ENCODE results near the gene EEF2KMT.
"Not testable (repeated sequence)": the region's sequence is repeated elsewhere in the genome, so short reads cannot be mapped to it uniquely, and the experiment has no call there.

Gene EEF2KMT

GRCh38 chr16:5078626-5079025 is 19.0 kb downstream of the EEF2KMT start:
- H3K4me3 ChIP-seq (ENCODE audit: low read depth, low read length): no peak overlapping the region
- H3K27ac ChIP-seq (ENCODE audit: low read depth, low read length): no peak overlapping the region; the same call in 1 of the 2 replicates
- H2AFZ ChIP-seq (ENCODE audit: low read length, unreplicated experiment): no peak overlapping the region
- peaks cover 1% of the 10 kb centered on the region for H3K79me2 ChIP-seq (ENCODE audit: control insufficient read depth, insufficient read depth, low read length, unreplicated experiment)
- H3K36me3 ChIP-seq (ENCODE audit: insufficient read depth, low read length): peaks cover 4% of the 10 kb centered on the region; the same call in 1 of the 2 replicates
- no peaks in the 10 kb centered on the region for H3K27me3 ChIP-seq (ENCODE audit: insufficient read depth, low read length)
- H3K4me1 ChIP-seq (ENCODE audit: control insufficient read depth, insufficient read depth, low read length, unreplicated experiment): no peaks in the 10 kb centered on the region

- H3K4me1 ChIP-seq (ENCODE audit: control insufficient read depth, insufficient read depth, low read length, unreplicated experiment): peaks cover 13% of the 10 kb centered on the region
- no peak overlapping the region for H2AFZ ChIP-seq (ENCODE audit: low read length, unreplicated experiment)
- no peak overlapping the region for H3K27ac ChIP-seq (ENCODE audit: low read depth, low read length)
- peaks cover 14% of the 10 kb centered on the region for H3K79me2 ChIP-seq (ENCODE audit: control insufficient read depth, insufficient read depth, low read length, unreplicated experiment)
- no peaks in the 10 kb centered on the region for H3K27me3 ChIP-seq (ENCODE audit: insufficient read depth, low read length)
- H3K4me3 ChIP-seq (ENCODE audit: low read depth, low read length): no peak overlapping the region
- H3K36me3 ChIP-seq (ENCODE audit: insufficient read depth, low read length): peaks cover 4% of the 10 kb centered on the region; the same call in 1 of the 2 replicates
These were observed 20.3 kb downstream of the EEF2KMT start for GRCh38 chr16:5077304-5077703.

- Histone ChIP-seq H2AFZ (ENCODE audit: low read length, unreplicated experiment) (no peak overlapping the region), H3K4me1 (ENCODE audit: control insufficient read depth, insufficient read depth, low read length, unreplicated experiment) (peaks cover 18% of the 10 kb centered on the region), H3K4me3 (ENCODE audit: low read depth, low read length) (no peak overlapping the region), H3K79me2 (ENCODE audit: control insufficient read depth, insufficient read depth, low read length, unreplicated experiment) (peaks cover 16% of the 10 kb centered on the region), H3K36me3 (ENCODE audit: insufficient read depth, low read length) (peaks cover 4% of the 10 kb centered on the region; the same call in 1 of the 2 replicates), H3K27ac (ENCODE audit: low read depth, low read length) (no peak overlapping the region), H3K27me3 (ENCODE audit: insufficient read depth, low read length) (no peaks in the 10 kb centered on the region)
These were observed 22.0 kb downstream of the EEF2KMT start for GRCh38 chr16:5075637-5076036.

GRCh38 chr16:5073771-5074170 is 23.8 kb downstream of the EEF2KMT start:
- H3K27ac ChIP-seq (ENCODE audit: low read depth, low read length); H3K36me3 ChIP-seq (ENCODE audit: insufficient read depth, low read length); H2AFZ ChIP-seq (ENCODE audit: low read length, unreplicated experiment); H3K4me3 ChIP-seq (ENCODE audit: low read depth, low read length); H3K27me3 ChIP-seq (ENCODE audit: insufficient read depth, low read length): not testable (repeated sequence)
- Histone ChIP-seq H3K4me1 (ENCODE audit: control insufficient read depth, insufficient read depth, low read length, unreplicated experiment) (peaks cover 18% of the 10 kb centered on the region), H3K79me2 (ENCODE audit: control insufficient read depth, insufficient read depth, low read length, unreplicated experiment) (peaks cover 16% of the 10 kb centered on the region)

GRCh38 chr16:5073279-5073629 is 24.3 kb downstream of the EEF2KMT start:
- Histone ChIP-seq H3K36me3 (ENCODE audit: insufficient read depth, low read length) (peaks cover 4% of the 10 kb centered on the region; the same call in 1 of the 2 replicates), H3K4me3 (ENCODE audit: low read depth, low read length) (peak overlapping the region; percentile 87), H3K4me1 (ENCODE audit: control insufficient read depth, insufficient read depth, low read length, unreplicated experiment) (peaks cover 18% of the 10 kb centered on the region), H3K27ac (ENCODE audit: low read depth, low read length) (no peak overlapping the region), H2AFZ (ENCODE audit: low read length, unreplicated experiment) (no peak overlapping the region), H3K79me2 (ENCODE audit: control insufficient read depth, insufficient read depth, low read length, unreplicated experiment) (peaks cover 16% of the 10 kb centered on the region), H3K27me3 (ENCODE audit: insufficient read depth, low read length) (no peaks in the 10 kb centered on the region)

- Histone ChIP-seq H3K79me2 (ENCODE audit: control insufficient read depth, insufficient read depth, low read length, unreplicated experiment) (peaks cover 16% of the 10 kb centered on the region), H3K4me3 (ENCODE audit: low read depth, low read length) (peak overlapping the region; percentile 87), H3K4me1 (ENCODE audit: control insufficient read depth, insufficient read depth, low read length, unreplicated experiment) (peaks cover 18% of the 10 kb centered on the region), H3K27ac (ENCODE audit: low read depth, low read length) (peak overlapping the region; percentile 68), H3K27me3 (ENCODE audit: insufficient read depth, low read length) (no peaks in the 10 kb centered on the region), H3K36me3 (ENCODE audit: insufficient read depth, low read length) (peaks cover 4% of the 10 kb centered on the region; the same call in 1 of the 2 replicates), H2AFZ (ENCODE audit: low read length, unreplicated experiment) (peak overlapping the region; percentile 76)
These were observed 25.0 kb downstream of the EEF2KMT start for GRCh38 chr16:5072334-5073278.

GRCh38 chr16:5071681-5072333 is 25.8 kb downstream of the EEF2KMT start, which contains the start of gene ALG1:
Gene ALG1 (plus strand): TSS chr16:5071843. CDS start chr16:5071850, 7 bp downstream.
- Histone ChIP-seq H3K4me1 (ENCODE audit: control insufficient read depth, insufficient read depth, low read length, unreplicated experiment) (peaks cover 18% of the 10 kb centered on the region), H3K27ac (ENCODE audit: low read depth, low read length) (peak within 1 kb of the TSS; percentile 68), H2AFZ (ENCODE audit: low read length, unreplicated experiment) (peak within 1 kb of the TSS; percentile 100), H3K27me3 (ENCODE audit: insufficient read depth, low read length) (no peaks in the 10 kb centered on the region), H3K36me3 (ENCODE audit: insufficient read depth, low read length) (peaks cover 4% of the 10 kb centered on the region; the same call in 1 of the 2 replicates), H3K79me2 (ENCODE audit: control insufficient read depth, insufficient read depth, low read length, unreplicated experiment) (peaks cover 16% of the 10 kb centered on the region), H3K4me3 (ENCODE audit: low read depth, low read length) (peak within 1 kb of the TSS; percentile 87)

GRCh38 chr16:5071341-5071680 is 26.3 kb downstream of the EEF2KMT start:
- Histone ChIP-seq H3K27me3 (ENCODE audit: insufficient read depth, low read length) (no peaks in the 10 kb centered on the region), H3K27ac (ENCODE audit: low read depth, low read length) (peak overlapping the region; percentile 68), H3K4me1 (ENCODE audit: control insufficient read depth, insufficient read depth, low read length, unreplicated experiment) (peaks cover 18% of the 10 kb centered on the region), H2AFZ (ENCODE audit: low read length, unreplicated experiment) (peak overlapping the region; percentile 100), H3K36me3 (ENCODE audit: insufficient read depth, low read length) (peaks cover 3% of the 10 kb centered on the region; the same call in 1 of the 2 replicates), H3K4me3 (ENCODE audit: low read depth, low read length) (peak overlapping the region; percentile 87), H3K79me2 (ENCODE audit: control insufficient read depth, insufficient read depth, low read length, unreplicated experiment) (peaks cover 16% of the 10 kb centered on the region)

- no peak overlapping the region for H3K4me3 ChIP-seq (ENCODE audit: low read depth, low read length)
- H3K27ac ChIP-seq (ENCODE audit: low read depth, low read length): no peak overlapping the region
- peak overlapping the region; percentile 100 for H2AFZ ChIP-seq (ENCODE audit: low read length, unreplicated experiment)
- H3K79me2 ChIP-seq (ENCODE audit: control insufficient read depth, insufficient read depth, low read length, unreplicated experiment): peaks cover 16% of the 10 kb centered on the region
- H3K4me1 ChIP-seq (ENCODE audit: control insufficient read depth, insufficient read depth, low read length, unreplicated experiment): peaks cover 18% of the 10 kb centered on the region
- peaks cover 4% of the 10 kb centered on the region; the same call in 1 of the 2 replicates for H3K27me3 ChIP-seq (ENCODE audit: insufficient read depth, low read length)
- no peaks in the 10 kb centered on the region for H3K36me3 ChIP-seq (ENCODE audit: insufficient read depth, low read length)
These were observed 27.0 kb downstream of the EEF2KMT start for GRCh38 chr16:5070431-5071186.

GRCh38 chr16:5069854-5070253 is 27.7 kb downstream of the EEF2KMT start:
- no peaks in the 10 kb centered on the region for H3K36me3 ChIP-seq (ENCODE audit: insufficient read depth, low read length)

More at GRCh38 chr16:5069854-5070253, 27.7 kb downstream of the EEF2KMT start:
- Histone ChIP-seq H3K4me3 (ENCODE audit: low read depth, low read length) (no peak overlapping the region), H3K79me2 (ENCODE audit: control insufficient read depth, insufficient read depth, low read length, unreplicated experiment) (peaks cover 16% of the 10 kb centered on the region), H3K27ac (ENCODE audit: low read depth, low read length) (no peak overlapping the region), H3K4me1 (ENCODE audit: control insufficient read depth, insufficient read depth, low read length, unreplicated experiment) (peaks cover 18% of the 10 kb centered on the region), H3K27me3 (ENCODE audit: insufficient read depth, low read length) (peaks cover 7% of the 10 kb centered on the region; the same call in 1 of the 2 replicates), H2AFZ (ENCODE audit: low read length, unreplicated experiment) (no peak overlapping the region)

Data from ACC112 (cell line).